C4-2B (cell line): ENCODE data around the gene RASAL2.

Experiments
- CTCF ChIP-seq: fragments of 450-650 bp; conservative IDR thresholded peaks from 2 replicates; pipeline ENCODE4 v1.5.1; 2017; ENCODE audit warnings: mild to moderate bottlenecking
- ZFX ChIP-seq: fragments of 450-650 bp; IDR thresholded peaks from 2 replicates; pipeline ENCODE4 v1.6.1; 2017

GRCh38 chr1:178307264-178307663 is 213.4 kb downstream of the RASAL2 start:
- TF ChIP-seq CTCF = no peak
- TF ChIP-seq ZFX = no peak
